Measurements from ENCODE around the gene SERTM2.

SERTM2 gene

DNA sequence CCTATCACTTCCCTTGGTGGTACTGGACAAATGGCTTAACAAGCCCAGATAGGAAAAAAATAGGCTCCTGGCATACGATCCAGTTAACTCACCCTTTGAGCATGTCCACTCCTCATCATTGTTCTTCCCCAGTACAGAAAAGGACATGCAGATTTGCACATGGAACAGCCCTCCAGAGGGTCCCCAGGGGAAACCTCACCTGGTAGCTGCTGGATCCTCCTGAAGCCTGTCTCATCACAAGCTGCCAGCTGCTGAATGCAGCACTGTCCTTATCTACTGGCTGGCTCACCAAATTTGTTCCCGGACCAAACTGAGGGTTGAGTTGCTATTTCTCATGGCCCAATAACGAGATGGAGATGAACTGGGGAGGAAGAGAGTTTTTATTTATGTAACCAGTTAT lies 49.4 kb downstream of the SERTM2 start:
- DNase-seq (ENCODE audit: low read depth, low spot score): no peak

GRCh38 chrX:111561851-111562250 lies 50.4 kb downstream of the SERTM2 start:
- no peak for DNase-seq (ENCODE audit: low read depth, low spot score)

DNA sequence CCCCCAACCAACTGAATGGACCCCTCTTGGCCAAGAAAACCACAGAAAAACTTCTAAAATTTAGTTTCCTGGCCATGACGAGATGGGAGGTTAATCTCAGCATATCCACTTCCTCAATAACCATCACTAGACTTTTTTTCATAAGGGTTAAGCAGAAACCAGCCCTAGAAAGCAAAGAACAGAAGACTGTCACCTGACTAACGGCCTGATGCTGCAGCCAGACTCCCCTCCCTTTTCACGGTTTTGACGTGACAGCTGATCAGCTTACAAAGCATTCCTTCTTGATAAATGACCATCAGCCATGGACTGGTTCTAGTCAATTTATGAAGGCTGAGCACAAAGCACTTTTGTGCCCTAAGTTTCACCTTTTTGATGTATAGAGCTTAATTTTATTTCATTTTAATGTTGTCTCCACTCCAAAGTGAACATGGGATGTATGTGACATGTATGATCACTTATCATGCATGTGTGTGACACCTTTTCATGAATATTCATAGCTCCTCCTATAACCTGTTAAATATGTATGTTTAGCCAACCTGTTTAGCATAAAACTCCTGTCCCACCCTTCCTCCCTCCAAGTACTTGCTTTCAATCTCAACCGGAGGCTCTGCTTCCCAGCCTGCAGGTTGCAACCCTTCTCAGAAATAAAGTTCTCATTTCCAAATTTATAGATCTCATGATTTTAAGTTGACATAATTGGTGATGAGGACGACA lies 56.3 kb downstream of the SERTM2 start:
- DNase-seq (ENCODE audit: low read depth, low spot score): no peak

GRCh38 chrX:111568354-111568753 lies 56.9 kb downstream of the SERTM2 start:
- peak; percentile 64 for DNase-seq (ENCODE audit: low read depth, low spot score)

- no peak for DNase-seq (ENCODE audit: low read depth, low spot score)
Observed at GRCh38 chrX:111568817-111569216, 57.4 kb downstream of the SERTM2 start.

Data from ELF-1 (cell line).